OCI-LY7 (cell line): ENCODE data around the gene DNAL4.

ENCODE experiments used
- CTCF ChIP-seq: fragments of 200-600 bp; sonication (generic); conservative IDR thresholded peaks from 2 replicates; pipeline ENCODE4 v1.5.1; 2014; ENCODE audit warnings: mild to moderate bottlenecking, antibody characterized with exemption, low read length, moderate library complexity, mixed read lengths
- EZH2phosphoT487 ChIP-seq: fragments of 200-600 bp; sonication (generic); IDR thresholded peaks from 2 replicates; pipeline ENCODE4 v1.6.1; 2018; ENCODE audit warnings: low read depth, borderline replicate concordance, mild to moderate bottlenecking, mixed run types, antibody characterized with exemption, low read length, moderate library complexity, mixed read lengths

GRCh38 chr22:38750638-38751037 is 43.3 kb downstream of the DNAL4 start:
- TF ChIP-seq CTCF: no peak
- TF ChIP-seq EZH2phosphoT487: no peak
